ENCODE measurements around the gene BPIFB4. TPM values are rescaled to one million over a fixed set of nuclear protein-coding genes. Genes with fewer than 3 reads are reported as not detected.
"Not testable (repeated sequence)": the region's sequence is repeated elsewhere in the genome, so short reads cannot be mapped to it uniquely, and the experiment has no call there.

BPIFB4 gene
- total RNA-seq, 1 donor from 2014 or later: not detected

DNA sequence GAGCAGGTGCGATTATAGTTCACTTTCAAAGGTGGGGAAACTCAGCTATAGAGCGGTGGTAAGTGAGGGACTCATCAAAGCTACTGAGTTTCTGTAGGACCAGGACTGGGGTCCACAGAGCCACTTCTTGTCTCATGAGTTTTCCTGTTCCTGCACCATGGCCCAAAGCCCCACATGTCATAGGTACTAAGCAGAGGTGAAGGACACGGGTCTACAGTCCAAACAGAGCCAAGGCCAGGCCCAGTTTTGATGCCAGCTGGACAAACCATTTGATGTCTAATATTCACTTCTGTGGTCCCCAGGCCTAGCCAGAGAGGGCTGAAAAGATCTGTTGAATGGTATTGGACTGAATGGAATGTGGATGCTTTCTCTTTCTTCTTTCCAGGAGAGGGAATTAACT, 37.0 kb upstream of the BPIFB4 start:
- H3K4me1 Mint-ChIP-seq (ENCODE audit: low read depth): no peaks in the 10 kb centered on the region
- H3K4me3 Mint-ChIP-seq (ENCODE audit: unreplicated experiment): no peak overlapping the region
- DNase-seq (ENCODE audit: low spot score): no peak
- H3K27me3 Mint-ChIP-seq (ENCODE audit: low read depth): peaks cover 30% of the 10 kb centered on the region
- peaks cover 17% of the 10 kb centered on the region for H3K9me3 Mint-ChIP-seq (ENCODE audit: low read depth)
- TF ChIP-seq, protein P1, sequence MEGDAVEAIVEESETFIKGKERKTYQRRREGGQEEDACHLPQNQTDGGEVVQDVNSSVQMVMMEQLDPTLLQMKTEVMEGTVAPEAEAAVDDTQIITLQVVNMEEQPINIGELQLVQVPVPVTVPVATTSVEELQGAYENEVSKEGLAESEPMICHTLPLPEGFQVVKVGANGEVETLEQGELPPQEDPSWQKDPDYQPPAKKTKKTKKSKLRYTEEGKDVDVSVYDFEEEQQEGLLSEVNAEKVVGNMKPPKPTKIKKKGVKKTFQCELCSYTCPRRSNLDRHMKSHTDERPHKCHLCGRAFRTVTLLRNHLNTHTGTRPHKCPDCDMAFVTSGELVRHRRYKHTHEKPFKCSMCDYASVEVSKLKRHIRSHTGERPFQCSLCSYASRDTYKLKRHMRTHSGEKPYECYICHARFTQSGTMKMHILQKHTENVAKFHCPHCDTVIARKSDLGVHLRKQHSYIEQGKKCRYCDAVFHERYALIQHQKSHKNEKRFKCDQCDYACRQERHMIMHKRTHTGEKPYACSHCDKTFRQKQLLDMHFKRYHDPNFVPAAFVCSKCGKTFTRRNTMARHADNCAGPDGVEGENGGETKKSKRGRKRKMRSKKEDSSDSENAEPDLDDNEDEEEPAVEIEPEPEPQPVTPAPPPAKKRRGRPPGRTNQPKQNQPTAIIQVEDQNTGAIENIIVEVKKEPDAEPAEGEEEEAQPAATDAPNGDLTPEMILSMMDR (IDR thresholded peaks at IDR 0.05): no peak
- no peak overlapping the region for H3K27ac Mint-ChIP-seq (ENCODE audit: unreplicated experiment)
- peaks cover 6% of the 10 kb centered on the region for H3K36me3 Mint-ChIP-seq (ENCODE audit: low read depth)

DNA sequence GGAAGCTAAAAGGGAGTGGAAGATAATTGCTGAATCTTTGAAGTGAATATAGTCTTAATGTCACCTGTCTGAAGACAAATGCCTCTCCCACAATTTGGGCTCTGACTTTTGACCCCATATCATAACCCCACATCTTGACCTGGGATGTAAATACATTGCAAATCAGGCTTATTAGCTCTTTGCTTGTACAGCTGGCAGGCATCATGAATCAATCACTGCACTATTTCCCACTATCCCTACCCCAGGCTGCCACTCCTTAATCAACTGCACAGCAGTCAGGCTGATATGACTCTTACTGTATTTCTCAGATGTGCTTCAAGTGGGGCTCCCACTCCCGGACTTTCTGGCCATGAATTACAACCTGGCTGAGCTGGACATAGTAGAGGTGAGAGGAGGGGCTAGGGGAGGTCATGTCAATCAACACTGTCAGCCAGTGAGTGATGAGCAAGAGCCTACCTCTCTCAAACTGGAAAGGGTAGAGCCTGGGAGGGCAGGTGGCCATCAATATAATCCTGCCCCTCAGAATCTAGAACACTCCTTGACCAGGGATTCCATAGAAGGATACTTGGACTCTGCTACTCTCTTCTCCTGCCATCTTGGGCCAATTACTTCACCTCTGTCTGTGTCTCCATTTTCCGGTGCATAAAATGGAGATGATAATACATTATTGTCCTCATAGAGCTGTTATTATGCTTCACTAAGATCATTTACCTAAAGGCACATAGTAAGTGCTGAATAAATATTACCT, 36.3 kb upstream of the BPIFB4 start:
- H3K9me3 Mint-ChIP-seq (ENCODE audit: low read depth): peaks cover 17% of the 10 kb centered on the region
- H3K4me1 Mint-ChIP-seq (ENCODE audit: low read depth): no peaks in the 10 kb centered on the region
- peaks cover 24% of the 10 kb centered on the region for H3K27me3 Mint-ChIP-seq (ENCODE audit: low read depth)
- TF ChIP-seq, protein P1 (IDR thresholded peaks at IDR 0.05): no peak
- no peak overlapping the region for H3K27ac Mint-ChIP-seq (ENCODE audit: unreplicated experiment)
- DNase-seq (ENCODE audit: low spot score): no peak
- H3K4me3 Mint-ChIP-seq (ENCODE audit: unreplicated experiment): no peak overlapping the region
- peaks cover 6% of the 10 kb centered on the region for H3K36me3 Mint-ChIP-seq (ENCODE audit: low read depth)

DNA sequence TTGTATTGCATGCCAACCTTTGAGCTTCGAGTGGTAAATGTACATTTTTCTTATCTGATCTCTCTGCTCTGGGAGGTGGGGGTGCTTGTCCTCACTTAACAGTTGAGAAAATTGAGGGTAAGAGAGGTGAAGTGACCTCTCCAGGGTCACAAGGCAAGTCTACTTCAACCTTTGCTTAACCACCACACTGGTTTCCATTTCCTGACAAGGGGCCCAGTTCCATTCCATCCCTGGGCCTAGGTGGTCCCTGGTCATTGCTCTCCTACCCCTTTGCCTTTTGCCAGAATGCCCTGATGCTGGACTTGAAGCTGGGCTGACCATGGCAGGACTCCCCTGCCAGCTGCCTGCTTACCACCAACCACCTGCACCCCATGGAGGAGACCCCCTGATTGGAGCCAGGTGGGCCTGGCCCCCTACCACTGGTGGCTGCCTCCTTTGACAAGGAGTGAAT, 35.7 kb upstream of the BPIFB4 start:
- peaks cover 17% of the 10 kb centered on the region for H3K9me3 Mint-ChIP-seq (ENCODE audit: low read depth)
- H3K4me1 Mint-ChIP-seq (ENCODE audit: low read depth): no peaks in the 10 kb centered on the region
- no peak overlapping the region for H3K4me3 Mint-ChIP-seq (ENCODE audit: unreplicated experiment)
- H3K27ac Mint-ChIP-seq (ENCODE audit: unreplicated experiment): no peak overlapping the region
- H3K36me3 Mint-ChIP-seq (ENCODE audit: low read depth): peaks cover 6% of the 10 kb centered on the region
- H3K27me3 Mint-ChIP-seq (ENCODE audit: low read depth): peaks cover 19% of the 10 kb centered on the region
- no peak for DNase-seq (ENCODE audit: low spot score)
- TF ChIP-seq, protein P1 (IDR thresholded peaks at IDR 0.05): no peak

DNA sequence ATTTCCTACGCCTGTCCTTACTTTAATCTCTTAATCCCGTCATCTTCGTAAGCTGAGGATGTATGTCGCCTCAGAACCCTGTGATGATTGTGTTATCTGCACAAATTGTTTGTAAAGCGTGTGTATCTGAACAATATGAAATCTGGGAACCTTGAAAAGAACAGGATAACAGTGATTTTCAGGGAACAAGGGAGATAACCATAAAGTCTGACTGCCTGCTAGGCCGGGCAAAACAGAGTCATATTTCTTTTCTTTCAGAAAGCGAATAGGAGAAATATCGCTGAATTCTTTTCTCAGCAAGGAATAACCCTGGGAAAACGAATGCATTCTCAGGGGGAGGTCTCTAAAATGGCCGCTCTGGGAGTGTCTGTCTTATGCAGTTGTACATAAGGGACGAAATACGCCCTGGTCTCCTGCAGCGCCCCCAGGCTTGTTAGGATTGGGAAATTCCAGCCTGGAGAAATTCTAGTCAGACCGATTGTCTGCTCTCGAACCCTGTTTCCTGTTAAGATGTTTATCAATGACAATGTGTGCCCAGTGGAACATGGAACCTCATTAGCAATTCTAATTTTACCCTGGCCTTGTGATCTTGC, 34.2 kb upstream of the BPIFB4 start:
- not testable (repeated sequence) for H3K4me3 Mint-ChIP-seq (ENCODE audit: unreplicated experiment); H3K36me3 Mint-ChIP-seq (ENCODE audit: low read depth); H3K27me3 Mint-ChIP-seq (ENCODE audit: low read depth); H3K27ac Mint-ChIP-seq (ENCODE audit: unreplicated experiment); H3K4me1 Mint-ChIP-seq (ENCODE audit: low read depth); DNase-seq (ENCODE audit: low spot score)
- peaks cover 17% of the 10 kb centered on the region for H3K9me3 Mint-ChIP-seq (ENCODE audit: low read depth)

DNA sequence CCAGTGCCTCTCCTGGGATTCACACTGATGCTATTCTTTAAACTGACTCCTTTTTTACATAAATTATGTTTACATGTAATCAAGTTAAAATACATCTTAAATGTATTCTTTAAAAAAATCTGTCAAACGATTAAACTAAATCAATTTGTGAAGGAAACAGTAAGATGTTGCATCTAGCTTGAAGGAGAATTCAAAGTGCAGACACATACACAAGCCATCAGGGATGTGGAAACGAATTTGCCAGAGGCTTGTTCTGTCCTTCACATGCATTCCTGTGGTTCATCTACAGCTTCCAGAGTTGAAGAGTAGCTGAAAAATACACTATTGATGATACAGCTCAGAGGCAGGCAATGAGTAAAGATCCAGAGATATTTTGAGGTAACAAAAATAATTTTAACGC, 33.0 kb upstream of the BPIFB4 start:
- Mint-ChIP-seq H3K27me3 (ENCODE audit: low read depth) (peaks cover 5% of the 10 kb centered on the region), H3K4me1 (ENCODE audit: low read depth) (no peaks in the 10 kb centered on the region), H3K4me3 (ENCODE audit: unreplicated experiment) (no peak overlapping the region), H3K9me3 (ENCODE audit: low read depth) (peaks cover 20% of the 10 kb centered on the region), H3K27ac (ENCODE audit: unreplicated experiment) (no peak overlapping the region), H3K36me3 (ENCODE audit: low read depth) (peaks cover 8% of the 10 kb centered on the region)
- no peak for DNase-seq (ENCODE audit: low spot score)
- TF ChIP-seq, protein P1 (IDR thresholded peaks at IDR 0.05): no peak

All from chondrocyte (in vitro differentiated cells).